NCI-H526 (cell line): Measurements from ENCODE around the gene DDX39A.
"Not testable (repeated sequence)": the region's sequence is repeated elsewhere in the genome, so short reads cannot be mapped to it uniquely, and the experiment has no call there.

ENCODE experiments used
- DNase-seq, 2 experiments: peaks; one replicate each; lab custom pipeline; 2025; lab: John Stamatoyannopoulos, UW

DDX39A gene

GRCh38 chr19:14408491-14409145 is 10.5 kb downstream of the DDX39A start:
- DNase-seq: no peak

GRCh38 chr19:14407605-14408484 is 11.3 kb downstream of the DDX39A start:
- no peak for DNase-seq

- DNase-seq: no peak
Observed at GRCh38 chr19:14406645-14407401, 12.3 kb downstream of the DDX39A start.

GRCh38 chr19:14405758-14406644 is 13.1 kb downstream of the DDX39A start:
- DNase-seq: peak; percentile 64 to 92

- DNase-seq: no peak
Observed at GRCh38 chr19:14405380-14405757, 13.8 kb downstream of the DDX39A start.

GRCh38 chr19:14404312-14404711 is 14.8 kb downstream of the DDX39A start:
- DNase-seq: no peak

GRCh38 chr19:14403145-14403930 is 15.8 kb downstream of the DDX39A start:
- DNase-seq: not testable (repeated sequence)

- no peak for DNase-seq
Observed at GRCh38 chr19:14402332-14403144, 16.6 kb downstream of the DDX39A start.

GRCh38 chr19:14401468-14402195 is 17.5 kb downstream of the DDX39A start:
- DNase-seq: no peak

GRCh38 chr19:14400951-14401431 is 18.1 kb downstream of the DDX39A start:
- no peak for DNase-seq

GRCh38 chr19:14397168-14397567 is 22.0 kb downstream of the DDX39A start:
- DNase-seq: not testable (repeated sequence)

GRCh38 chr19:14396730-14397129 is 22.4 kb downstream of the DDX39A start:
- not testable (repeated sequence) for DNase-seq

GRCh38 chr19:14395710-14396336 is 23.3 kb downstream of the DDX39A start:
- no peak for DNase-seq

GRCh38 chr19:14395262-14395661 is 23.9 kb downstream of the DDX39A start:
- no peak for DNase-seq

- no peak for DNase-seq
Observed at GRCh38 chr19:14394167-14394566, 25.0 kb downstream of the DDX39A start.

- DNase-seq: no peak
Observed at GRCh38 chr19:14393329-14393728, 25.8 kb downstream of the DDX39A start.

- DNase-seq: no peak
Observed at GRCh38 chr19:14391156-14391821, 27.9 kb downstream of the DDX39A start.

GRCh38 chr19:14390548-14390947 is 28.6 kb downstream of the DDX39A start:
- DNase-seq: no peak
